ENCODE results near the gene PGAP1. TPM values are rescaled to one million over a fixed set of nuclear protein-coding genes. Genes with fewer than 3 reads are reported as not detected.

PGAP1 gene
- polyA plus RNA-seq, 1 of the 3 experiments (the other 2 are of a cell fraction), result 3.4 TPM

GRCh38 chr2:196836440-196836839 lies 90.1 kb downstream of the PGAP1 start:
- H3K79me2 ChIP-seq (ENCODE audit: insufficient read depth), result no peaks in the 10 kb centered on the region
- DNase-seq, result no peak
- H3F3A ChIP-seq (replicated peaks; ENCODE audit: insufficient read depth), result peaks cover 8% of the 10 kb centered on the region
- H3K9me2 ChIP-seq, result 0 out of 2 replicates have a peak, but pooled peaks cover 3% of the 10 kb centered on the region
- no peak overlapping the region for H3K27ac ChIP-seq (ENCODE audit: low read depth in 2 of 2, low read length in 1 of 2)
- no peak overlapping the region for H3K4me2 ChIP-seq
- no peaks in the 10 kb centered on the region for H4K20me1 ChIP-seq (ENCODE audit: insufficient read depth)
- H2AFZ ChIP-seq (ENCODE audit: low read depth), result no peak overlapping the region
- no peaks in the 10 kb centered on the region for H3K27me3 ChIP-seq (ENCODE audit: insufficient read depth)
- TF ChIP-seq JUND (IDR thresholded peaks at IDR 0.05), result no peak
- TF ChIP-seq EZH2phosphoT487 (IDR thresholded peaks at IDR 0.05; ENCODE audit: borderline replicate concordance, low read depth), result no peak
- TF ChIP-seq EP300 (IDR thresholded peaks at IDR 0.05; ENCODE audit: borderline replicate concordance in 1 of 2, low read depth in 1 of 2, low read length in 1 of 2), result no peak
- TF ChIP-seq USF2 (IDR thresholded peaks at IDR 0.05; ENCODE audit: borderline replicate concordance, low read depth, low read length), result no peak
- TF ChIP-seq, protein P1, sequence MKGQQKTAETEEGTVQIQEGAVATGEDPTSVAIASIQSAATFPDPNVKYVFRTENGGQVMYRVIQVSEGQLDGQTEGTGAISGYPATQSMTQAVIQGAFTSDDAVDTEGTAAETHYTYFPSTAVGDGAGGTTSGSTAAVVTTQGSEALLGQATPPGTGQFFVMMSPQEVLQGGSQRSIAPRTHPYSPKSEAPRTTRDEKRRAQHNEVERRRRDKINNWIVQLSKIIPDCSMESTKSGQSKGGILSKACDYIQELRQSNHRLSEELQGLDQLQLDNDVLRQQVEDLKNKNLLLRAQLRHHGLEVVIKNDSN (IDR thresholded peaks at IDR 0.05; ENCODE audit: borderline replicate concordance, low read depth), result no peak
- TF ChIP-seq GABPA (IDR thresholded peaks at IDR 0.05; ENCODE audit: low read depth), result no peak
- TF ChIP-seq NFIC (IDR thresholded peaks at IDR 0.05; ENCODE audit: borderline replicate concordance), result no peak
- no peak for TF ChIP-seq NRF1 (IDR thresholded peaks at IDR 0.05; ENCODE audit: low read depth, low read length)
- TF ChIP-seq YY1 (IDR thresholded peaks at IDR 0.05; ENCODE audit: low read depth), result no peak
- TF ChIP-seq FOXM1 (IDR thresholded peaks at IDR 0.05; ENCODE audit: low read depth), result no peak
- TF ChIP-seq, protein P2, sequence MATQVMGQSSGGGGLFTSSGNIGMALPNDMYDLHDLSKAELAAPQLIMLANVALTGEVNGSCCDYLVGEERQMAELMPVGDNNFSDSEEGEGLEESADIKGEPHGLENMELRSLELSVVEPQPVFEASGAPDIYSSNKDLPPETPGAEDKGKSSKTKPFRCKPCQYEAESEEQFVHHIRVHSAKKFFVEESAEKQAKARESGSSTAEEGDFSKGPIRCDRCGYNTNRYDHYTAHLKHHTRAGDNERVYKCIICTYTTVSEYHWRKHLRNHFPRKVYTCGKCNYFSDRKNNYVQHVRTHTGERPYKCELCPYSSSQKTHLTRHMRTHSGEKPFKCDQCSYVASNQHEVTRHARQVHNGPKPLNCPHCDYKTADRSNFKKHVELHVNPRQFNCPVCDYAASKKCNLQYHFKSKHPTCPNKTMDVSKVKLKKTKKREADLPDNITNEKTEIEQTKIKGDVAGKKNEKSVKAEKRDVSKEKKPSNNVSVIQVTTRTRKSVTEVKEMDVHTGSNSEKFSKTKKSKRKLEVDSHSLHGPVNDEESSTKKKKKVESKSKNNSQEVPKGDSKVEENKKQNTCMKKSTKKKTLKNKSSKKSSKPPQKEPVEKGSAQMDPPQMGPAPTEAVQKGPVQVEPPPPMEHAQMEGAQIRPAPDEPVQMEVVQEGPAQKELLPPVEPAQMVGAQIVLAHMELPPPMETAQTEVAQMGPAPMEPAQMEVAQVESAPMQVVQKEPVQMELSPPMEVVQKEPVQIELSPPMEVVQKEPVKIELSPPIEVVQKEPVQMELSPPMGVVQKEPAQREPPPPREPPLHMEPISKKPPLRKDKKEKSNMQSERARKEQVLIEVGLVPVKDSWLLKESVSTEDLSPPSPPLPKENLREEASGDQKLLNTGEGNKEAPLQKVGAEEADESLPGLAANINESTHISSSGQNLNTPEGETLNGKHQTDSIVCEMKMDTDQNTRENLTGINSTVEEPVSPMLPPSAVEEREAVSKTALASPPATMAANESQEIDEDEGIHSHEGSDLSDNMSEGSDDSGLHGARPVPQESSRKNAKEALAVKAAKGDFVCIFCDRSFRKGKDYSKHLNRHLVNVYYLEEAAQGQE (IDR thresholded peaks at IDR 0.05; ENCODE audit: low read depth, low read length), result no peak
- no peak for TF ChIP-seq FOXJ3 (CRISPR knock-in tag; IDR thresholded peaks at IDR 0.05)
- no peak for TF ChIP-seq RFX5 (IDR thresholded peaks at IDR 0.05; ENCODE audit: low read length)
- TF ChIP-seq RXRA (IDR thresholded peaks at IDR 0.05; ENCODE audit: borderline replicate concordance, low read depth), result no peak
- no peak for TF ChIP-seq SIN3A (IDR thresholded peaks at IDR 0.05; ENCODE audit: borderline replicate concordance, low read depth, low read length)
- TF ChIP-seq TEAD4 (IDR thresholded peaks at IDR 0.05; ENCODE audit: borderline replicate concordance, insufficient read depth), result no peak
- TF ChIP-seq SMC3 (IDR thresholded peaks at IDR 0.05; ENCODE audit: low read depth, low read length), result no peak
- H3K36me3 ChIP-seq (replicated peaks in 1 of 2; ENCODE audit: control insufficient read depth in 1 of 2, insufficient read depth in 2 of 2, low read length in 1 of 2), result peaks cover 59% of the 10 kb centered on the region in 2 experiments
- H3K9me3 ChIP-seq, result no peaks in the 10 kb centered on the region
- POLR2A ChIA-PET, result no interaction called here
- no peak overlapping the region for H3K9ac ChIP-seq
- no peaks in the 10 kb centered on the region for H3K4me1 ChIP-seq (ENCODE audit: control insufficient read depth in 1 of 2, insufficient read depth in 2 of 2, low read depth in 1 of 2, low read length in 1 of 2)
- CTCF ChIA-PET, result no interaction called here
- H3K4me3 ChIP-seq (ENCODE audit: low read depth in 2 of 2, low read length in 1 of 2), result no peak overlapping the region
